Stomach (tissue), 4 donors: ENCODE measurements around the gene SCIMP.

Experiments used
- CTCF ChIP-seq, 7 experiments: fragments of 450-650 bp in 4 of 7; fragments of 200-600 bp in 3 of 7; sonication (generic) in 3 of 7; IDR thresholded peaks; one replicate each; pipeline ENCODE4 v1.5.1; 2016 to 2019; ENCODE audit warnings: antibody characterized with exemption in 7 of 7, control low read depth in 2 of 7, mild to moderate bottlenecking in 1 of 7
- POLR2A ChIP-seq, 4 donors: fragments of 450-650 bp; IDR thresholded peaks; one replicate each; pipeline ENCODE4 v1.6.1; 2016; ENCODE audit warnings: antibody characterized with exemption in 4 of 4, control low read depth in 2 of 4, mild to moderate bottlenecking in 1 of 4, moderate library complexity in 1 of 4
- POLR2AphosphoS5 ChIP-seq, 3 donors: sonication (generic); formaldehyde crosslinking; IDR thresholded peaks; one replicate each; pipeline ENCODE4 v1.6.1; 2016; ENCODE audit warnings: antibody characterized with exemption in 3 of 3

GRCh38 chr17:5200360-5200759 lies 34.3 kb downstream of the SCIMP start:
- no peak for TF ChIP-seq CTCF (IDR thresholded peaks at IDR 0.05)
- TF ChIP-seq POLR2AphosphoS5 (IDR thresholded peaks at IDR 0.05): no peak
- no peak for TF ChIP-seq POLR2A (IDR thresholded peaks at IDR 0.05)
